Astrocyte (in vitro differentiated cells and primary cell): ENCODE results near the gene MAN1C1.

Experiments used
- CTCF ChIP-seq: IDR thresholded peaks from 2 replicates; pipeline ENCODE4 v1.5.1; 2011; ENCODE audit warnings: low read depth, mild to moderate bottlenecking, inconsistent platforms, low read length, moderate library complexity; ENCODE audit not compliant: insufficient read depth
- EZH2 ChIP-seq: IDR thresholded peaks from 2 replicates; pipeline ENCODE4 v1.6.1; 2012; ENCODE audit warnings: mild to moderate bottlenecking, low read length, inconsistent platforms; ENCODE audit not compliant: insufficient read depth

- no peak for TF ChIP-seq CTCF
- TF ChIP-seq EZH2, result no peak
These were observed 107.6 kb downstream of the MAN1C1 start for GRCh38 chr1:25724201-25724600.
